Stimulated activated CD4-positive, alpha-beta T cell treated with anti-CD3 and anti-CD28 coated beads, Interleukin-12 subunit alpha, Interleukin-12 subunit beta, amount 100 ng/mL, for 24 hours (primary cell): Measurements from ENCODE around the gene ACOT13.
"Not testable (repeated sequence)": the region's sequence is repeated elsewhere in the genome, so short reads cannot be mapped to it uniquely, and the experiment has no call there.

Source experiments
- DNase-seq, 2 experiments: peaks; one replicate each; pipeline ENCODE4 v3.0.0-alpha.2; 2020; ENCODE audit warnings: low read depth in 2 of 2

ACOT13 gene

GRCh38 chr6:24666641-24667377, at the start of gene ACOT13, which contains the start of gene TDP2:
ACOT13 (plus strand) TSS chr6:24667077; CDS start chr6:24667264, 187 bp downstream.
TDP2 (minus strand) TSS chr6:24666899; CDS start chr6:24666862, 37 bp downstream.
- DNase-seq: peak; percentile 92 to 93

GRCh38 chr6:24619661-24620060, 47.2 kb upstream of the ACOT13 start:
- DNase-seq: no peak

- DNase-seq: no peak
These were observed 46.2 kb upstream of the ACOT13 start for GRCh38 chr6:24620637-24621036.

GRCh38 chr6:24621626-24622289, 45.1 kb upstream of the ACOT13 start:
- no peak for DNase-seq

GRCh38 chr6:24630856-24631505, 35.9 kb upstream of the ACOT13 start:
- DNase-seq: no peak

- no peak for DNase-seq
These were observed 35.2 kb upstream of the ACOT13 start for GRCh38 chr6:24631671-24632070.

GRCh38 chr6:24632573-24632972, 34.3 kb upstream of the ACOT13 start:
- DNase-seq: no peak

- no peak for DNase-seq
These were observed 30.2 kb upstream of the ACOT13 start for GRCh38 chr6:24636681-24637080.

- DNase-seq: no peak
These were observed 26.7 kb upstream of the ACOT13 start for GRCh38 chr6:24640166-24640565.

GRCh38 chr6:24640631-24641030, 26.2 kb upstream of the ACOT13 start:
- not testable (repeated sequence) for DNase-seq

GRCh38 chr6:24642061-24642460, 24.8 kb upstream of the ACOT13 start:
- no peak for DNase-seq

GRCh38 chr6:24643920-24644319, 23.0 kb upstream of the ACOT13 start:
- no peak for DNase-seq

GRCh38 chr6:24644377-24644776, 22.5 kb upstream of the ACOT13 start:
- DNase-seq: no peak

- no peak for DNase-seq
These were observed 20.1 kb upstream of the ACOT13 start for GRCh38 chr6:24646771-24647170.

- no peak for DNase-seq
These were observed 18.6 kb upstream of the ACOT13 start for GRCh38 chr6:24648276-24648675.

- no peak for DNase-seq
These were observed 17.2 kb upstream of the ACOT13 start for GRCh38 chr6:24649691-24650090.

GRCh38 chr6:24650365-24650764, 16.5 kb upstream of the ACOT13 start:
- no peak for DNase-seq

GRCh38 chr6:24655215-24655614, 11.7 kb upstream of the ACOT13 start:
- DNase-seq: no peak

- DNase-seq: no peak
These were observed 8.0 kb upstream of the ACOT13 start for GRCh38 chr6:24658573-24659560.

GRCh38 chr6:24659561-24659960, 7.3 kb upstream of the ACOT13 start:
- no peak for DNase-seq

- no peak for DNase-seq
These were observed 6.8 kb upstream of the ACOT13 start for GRCh38 chr6:24660105-24660504.

GRCh38 chr6:24661759-24662158, 5.1 kb upstream of the ACOT13 start:
- DNase-seq: not testable (repeated sequence)
